C4-2B (cell line): Measurements from ENCODE around the gene PPP3R1.

Experiments used
- H3K27ac ChIP-seq: fragments of 450-650 bp; 2 replicates; pipeline ENCODE4 v1.5.1; 2017
- ZFX ChIP-seq: fragments of 450-650 bp; IDR thresholded peaks from 2 replicates; pipeline ENCODE4 v1.6.1; 2017
- TF ChIP-seq, protein P1 (sequence below): fragments of 450-650 bp; conservative IDR thresholded peaks from 2 replicates; pipeline ENCODE4 v1.5.1; 2017; ENCODE audit warnings: mild to moderate bottlenecking

Gene PPP3R1

DNA sequence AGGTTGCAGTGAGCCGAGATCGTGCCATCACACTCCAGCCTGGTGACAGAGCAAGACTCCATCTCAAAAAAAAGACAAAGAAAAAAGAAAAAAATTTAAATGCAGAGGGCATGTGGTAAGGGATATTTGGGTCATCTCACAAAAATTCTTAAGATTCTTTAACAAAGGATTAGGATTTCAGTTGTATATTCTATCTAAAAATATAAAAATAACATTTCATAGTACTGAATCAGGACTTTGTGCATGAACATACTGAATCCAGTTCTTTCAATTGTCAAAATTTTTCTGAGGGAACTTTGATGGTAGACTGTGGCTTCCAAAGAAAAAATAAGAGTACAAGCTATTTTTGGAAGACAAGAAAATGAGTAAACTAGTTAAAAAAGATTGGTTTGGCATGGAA, 6.5 kb upstream of the PPP3R1 start:
- no peak overlapping the region for H3K27ac ChIP-seq
- no peak for TF ChIP-seq ZFX
- TF ChIP-seq, protein P1, sequence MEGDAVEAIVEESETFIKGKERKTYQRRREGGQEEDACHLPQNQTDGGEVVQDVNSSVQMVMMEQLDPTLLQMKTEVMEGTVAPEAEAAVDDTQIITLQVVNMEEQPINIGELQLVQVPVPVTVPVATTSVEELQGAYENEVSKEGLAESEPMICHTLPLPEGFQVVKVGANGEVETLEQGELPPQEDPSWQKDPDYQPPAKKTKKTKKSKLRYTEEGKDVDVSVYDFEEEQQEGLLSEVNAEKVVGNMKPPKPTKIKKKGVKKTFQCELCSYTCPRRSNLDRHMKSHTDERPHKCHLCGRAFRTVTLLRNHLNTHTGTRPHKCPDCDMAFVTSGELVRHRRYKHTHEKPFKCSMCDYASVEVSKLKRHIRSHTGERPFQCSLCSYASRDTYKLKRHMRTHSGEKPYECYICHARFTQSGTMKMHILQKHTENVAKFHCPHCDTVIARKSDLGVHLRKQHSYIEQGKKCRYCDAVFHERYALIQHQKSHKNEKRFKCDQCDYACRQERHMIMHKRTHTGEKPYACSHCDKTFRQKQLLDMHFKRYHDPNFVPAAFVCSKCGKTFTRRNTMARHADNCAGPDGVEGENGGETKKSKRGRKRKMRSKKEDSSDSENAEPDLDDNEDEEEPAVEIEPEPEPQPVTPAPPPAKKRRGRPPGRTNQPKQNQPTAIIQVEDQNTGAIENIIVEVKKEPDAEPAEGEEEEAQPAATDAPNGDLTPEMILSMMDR = no peak

DNA sequence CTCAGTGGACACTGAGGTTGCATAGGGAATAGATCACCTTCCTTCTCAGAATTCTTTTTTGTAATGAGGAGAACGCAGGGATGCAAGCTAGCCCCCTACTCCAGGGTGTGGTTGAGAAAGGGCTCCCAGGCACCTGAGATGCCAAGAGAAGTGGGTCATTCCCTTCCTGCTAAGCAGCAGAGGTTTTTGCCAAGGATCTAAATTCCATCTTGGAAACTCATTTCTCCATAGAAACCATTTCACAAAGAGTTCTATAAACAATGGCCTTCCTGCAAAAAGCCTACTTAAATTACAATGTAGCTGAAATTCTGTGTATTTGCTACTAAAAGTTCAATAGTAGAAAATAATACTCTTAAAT, 3.7 kb upstream of the PPP3R1 start:
- H3K27ac ChIP-seq = no peak overlapping the region
- no peak for TF ChIP-seq ZFX
- TF ChIP-seq, protein P1 = no peak

DNA sequence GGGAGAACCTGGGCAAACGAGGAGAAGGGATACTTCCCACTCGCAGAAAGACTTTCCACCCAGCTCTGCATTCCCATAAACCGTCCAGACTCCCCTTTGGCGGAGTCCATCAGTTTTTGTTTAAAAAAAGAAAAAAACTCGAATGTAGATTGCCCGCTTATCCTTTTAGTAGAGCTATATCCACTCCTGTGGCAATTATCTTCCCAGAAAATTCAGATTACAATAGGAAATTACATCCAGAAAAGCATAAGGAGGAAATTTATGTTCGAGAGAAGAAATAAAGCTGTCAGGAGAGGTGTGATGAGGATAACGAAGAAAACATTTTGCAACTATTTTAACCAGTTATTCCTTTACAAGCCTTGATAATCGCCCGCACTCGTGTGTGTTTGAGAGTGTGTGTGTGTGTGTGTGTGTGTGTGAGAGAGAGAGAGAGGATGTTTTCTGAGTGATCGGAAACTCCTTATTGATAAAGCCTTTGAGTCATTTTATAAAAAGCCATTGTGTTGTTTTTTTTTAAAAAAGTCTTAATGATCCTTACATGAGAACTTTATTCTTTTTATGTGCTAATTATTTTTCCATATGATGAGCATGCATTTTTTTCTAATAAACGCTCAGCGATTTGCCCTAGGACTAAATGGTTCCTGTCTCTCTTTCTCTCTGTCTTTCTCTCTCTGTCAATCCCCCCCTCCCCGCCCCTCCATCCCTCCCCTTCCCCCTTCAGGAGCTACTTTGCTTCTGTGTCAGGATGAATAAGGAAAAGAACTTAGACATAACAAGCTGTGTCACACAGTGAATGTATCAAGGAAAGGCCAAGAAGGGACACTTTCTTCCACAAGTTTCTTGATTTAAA, 1.1 kb upstream of the PPP3R1 start:
- TF ChIP-seq, protein P1 = no peak
- peak overlapping the region; percentile 92 for H3K27ac ChIP-seq

DNA sequence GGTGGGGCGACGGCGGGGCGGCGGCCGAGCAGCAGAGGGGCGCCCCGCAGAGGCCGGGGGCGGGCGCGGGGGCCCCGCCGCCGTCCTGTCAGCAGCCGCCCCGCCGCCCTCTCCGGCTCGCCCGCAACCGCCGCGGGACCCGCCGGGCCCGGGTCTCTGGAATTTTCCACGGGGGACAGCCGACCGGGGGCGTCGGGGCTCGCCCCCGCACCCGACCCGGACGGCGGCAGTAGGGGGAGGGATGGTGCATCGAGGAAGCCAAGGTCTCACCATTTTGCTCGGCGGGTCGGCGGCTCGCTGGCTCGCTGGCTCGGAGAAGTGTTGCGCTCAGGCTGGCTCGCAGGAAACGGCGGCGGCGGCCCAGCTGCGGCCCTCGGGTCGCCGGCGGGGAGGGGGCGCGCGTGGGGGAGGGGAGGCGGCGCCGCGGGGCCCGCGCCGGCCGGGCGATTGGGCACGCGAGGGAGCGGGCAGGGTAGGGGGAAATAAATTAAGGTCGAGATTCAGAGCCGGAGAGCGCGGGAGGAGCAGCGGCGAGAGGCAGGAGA, 405 bp downstream of the PPP3R1 start:
- H3K27ac ChIP-seq = peak overlapping the region; percentile 92

DNA sequence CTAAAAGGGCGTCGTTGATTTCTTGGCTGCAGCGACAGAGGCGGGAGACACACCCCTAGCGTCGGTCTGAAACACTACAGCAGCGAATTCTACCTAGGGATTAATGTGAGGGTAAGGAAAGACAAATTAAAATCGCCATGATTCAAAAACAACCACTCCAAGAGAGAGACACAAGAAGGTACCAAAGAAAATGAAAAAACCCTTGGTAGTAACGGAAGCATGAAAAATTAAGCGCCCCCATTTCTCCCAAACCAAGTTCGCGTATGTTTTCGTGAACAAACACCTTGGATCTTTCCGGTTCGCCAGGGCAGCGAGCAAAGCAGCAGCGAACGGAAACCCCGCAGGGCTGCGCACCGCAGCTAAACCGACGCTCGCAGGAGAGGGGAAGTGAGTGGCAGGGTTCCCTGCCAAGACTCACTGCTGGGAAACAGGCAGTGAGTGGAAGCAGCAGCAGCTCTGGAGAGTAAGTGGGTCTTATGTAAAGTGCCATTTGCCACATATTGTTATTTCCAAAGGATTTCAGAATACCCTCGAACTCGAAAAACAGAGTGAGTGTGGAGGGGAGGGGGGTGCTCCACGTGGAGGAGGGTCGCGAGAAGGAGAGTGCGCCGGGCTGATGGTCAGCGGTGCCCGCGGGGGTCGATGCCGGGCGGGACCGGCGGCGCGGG, 1.0 kb downstream of the PPP3R1 start:
- H3K27ac ChIP-seq = peak overlapping the region; percentile 92

More for the DNA sequence above, 405 bp downstream of the PPP3R1 start:
- peak; percentile 9; the same call in 1 of the 2 replicates for TF ChIP-seq ZFX
- TF ChIP-seq, protein P1 = no peak

DNA sequence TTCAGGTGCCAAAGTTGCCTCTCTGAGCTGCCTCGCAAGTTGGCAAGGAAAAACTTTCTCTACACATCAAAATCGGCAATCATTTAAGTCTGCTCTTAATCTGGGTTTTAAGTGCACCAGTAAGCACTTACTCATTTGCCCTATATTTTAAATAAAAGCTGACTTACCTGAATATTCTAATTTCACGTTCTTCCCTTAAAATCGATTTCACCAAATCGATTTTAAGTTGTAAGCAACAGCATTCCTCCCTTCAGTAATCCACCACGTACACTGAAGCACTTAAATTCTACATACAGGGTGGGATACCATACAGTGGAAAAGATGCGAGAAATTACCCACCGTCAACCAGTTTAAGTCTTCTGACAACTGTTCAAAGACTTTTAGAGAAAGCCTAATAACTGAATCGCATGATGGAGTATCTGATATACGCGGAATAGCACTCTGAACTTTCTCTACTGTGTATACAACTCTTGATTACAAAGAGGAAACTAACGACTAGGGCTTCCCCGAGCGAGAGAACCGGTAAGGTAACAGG, 1.6 kb downstream of the PPP3R1 start:
- TF ChIP-seq, protein P1 = no peak
- TF ChIP-seq ZFX = no peak
- peak overlapping the region; percentile 92 for H3K27ac ChIP-seq

More for the DNA sequence above, 1.0 kb downstream of the PPP3R1 start:
- TF ChIP-seq, protein P1 = peak; percentile 63
- TF ChIP-seq ZFX = no peak

DNA sequence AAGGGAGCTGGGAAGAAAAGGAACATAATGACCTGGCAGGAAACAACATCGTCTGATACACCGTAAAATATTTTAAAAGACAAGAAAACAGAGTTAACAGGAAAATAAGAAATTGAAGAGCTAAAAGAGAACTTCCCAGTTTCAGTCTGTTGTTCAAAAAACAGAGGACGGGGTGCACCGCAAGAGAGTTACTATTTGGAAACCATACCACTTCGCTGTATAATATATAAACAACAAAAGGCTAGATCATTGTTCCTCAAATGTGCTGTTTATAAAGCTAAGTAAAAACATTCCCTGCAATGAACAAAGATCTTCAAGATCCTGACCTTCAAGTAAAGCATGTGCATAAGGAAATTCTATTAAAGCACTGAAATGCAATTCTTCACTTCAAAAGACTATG, 2.1 kb downstream of the PPP3R1 start:
- H3K27ac ChIP-seq = no peak overlapping the region

More for the DNA sequence above, 2.1 kb downstream of the PPP3R1 start:
- no peak for TF ChIP-seq ZFX
- TF ChIP-seq, protein P1 = no peak
